Gastroesophageal sphincter (tissue), 3 donors: ENCODE data around the gene PLA2G2A.

Experiments used
- EP300 ChIP-seq: sonication (generic); formaldehyde crosslinking; IDR thresholded peaks from one replicate; pipeline ENCODE4 v1.6.1; 2017; ENCODE audit warnings: antibody characterized with exemption, mild to moderate bottlenecking
- POLR2A ChIP-seq, 2 donors: fragments of 450-650 bp; IDR thresholded peaks; one replicate each; pipeline ENCODE4 v1.6.1; 2017; ENCODE audit warnings: antibody characterized with exemption in 2 of 2, mild to moderate bottlenecking in 2 of 2, moderate library complexity in 1 of 2
- POLR2AphosphoS5 ChIP-seq: sonication (generic); formaldehyde crosslinking; IDR thresholded peaks from one replicate; pipeline ENCODE4 v1.6.1; 2017; ENCODE audit warnings: antibody characterized with exemption
- TF ChIP-seq, protein P1 (sequence below), 4 experiments: fragments of 200-600 bp in 2 of 4; fragments of 450-650 bp in 2 of 4; sonication (generic) in 1 of 4; IDR thresholded peaks; one replicate each; pipeline ENCODE4 v1.5.1; 2017 to 2019; ENCODE audit warnings: antibody characterized with exemption in 4 of 4, mild to moderate bottlenecking in 2 of 4, moderate library complexity in 2 of 4

DNA sequence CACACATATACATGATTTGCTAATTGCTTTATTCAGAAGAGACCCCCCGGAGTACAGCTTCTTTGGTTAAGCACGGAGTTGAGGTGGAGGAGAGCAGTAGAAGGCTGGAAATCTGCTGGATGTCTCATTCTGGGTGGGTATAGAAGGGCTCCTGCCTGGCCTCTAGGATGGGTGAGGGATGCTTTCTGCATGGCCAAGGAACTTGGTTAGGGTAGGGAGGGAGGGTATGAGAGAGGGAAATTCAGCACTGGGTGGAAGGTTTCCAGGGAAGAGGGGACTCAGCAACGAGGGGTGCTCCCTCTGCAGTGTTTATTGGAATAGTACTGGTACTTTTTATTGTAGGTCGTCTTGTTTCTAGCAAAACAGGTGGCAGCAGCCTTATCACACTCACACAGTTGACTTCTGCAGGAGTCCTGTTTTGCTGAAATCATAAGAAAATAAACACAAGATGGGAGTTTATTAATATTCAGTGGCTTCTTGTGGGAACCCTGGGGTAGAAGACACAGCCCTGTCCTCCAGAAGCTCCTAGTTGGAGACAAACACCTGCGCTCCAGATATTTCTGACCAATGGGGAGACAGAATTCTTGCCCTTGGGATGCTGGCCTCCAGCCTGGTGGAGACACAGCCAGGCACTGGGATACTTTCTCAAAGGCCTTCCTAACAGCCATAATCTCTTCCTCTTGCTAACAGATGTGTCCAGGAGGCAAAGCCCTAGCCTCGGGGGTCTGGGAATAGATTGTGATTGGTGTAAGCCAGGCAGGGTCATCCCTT lies 3.8 kb downstream of the PLA2G2A start:
- TF ChIP-seq, protein P1, sequence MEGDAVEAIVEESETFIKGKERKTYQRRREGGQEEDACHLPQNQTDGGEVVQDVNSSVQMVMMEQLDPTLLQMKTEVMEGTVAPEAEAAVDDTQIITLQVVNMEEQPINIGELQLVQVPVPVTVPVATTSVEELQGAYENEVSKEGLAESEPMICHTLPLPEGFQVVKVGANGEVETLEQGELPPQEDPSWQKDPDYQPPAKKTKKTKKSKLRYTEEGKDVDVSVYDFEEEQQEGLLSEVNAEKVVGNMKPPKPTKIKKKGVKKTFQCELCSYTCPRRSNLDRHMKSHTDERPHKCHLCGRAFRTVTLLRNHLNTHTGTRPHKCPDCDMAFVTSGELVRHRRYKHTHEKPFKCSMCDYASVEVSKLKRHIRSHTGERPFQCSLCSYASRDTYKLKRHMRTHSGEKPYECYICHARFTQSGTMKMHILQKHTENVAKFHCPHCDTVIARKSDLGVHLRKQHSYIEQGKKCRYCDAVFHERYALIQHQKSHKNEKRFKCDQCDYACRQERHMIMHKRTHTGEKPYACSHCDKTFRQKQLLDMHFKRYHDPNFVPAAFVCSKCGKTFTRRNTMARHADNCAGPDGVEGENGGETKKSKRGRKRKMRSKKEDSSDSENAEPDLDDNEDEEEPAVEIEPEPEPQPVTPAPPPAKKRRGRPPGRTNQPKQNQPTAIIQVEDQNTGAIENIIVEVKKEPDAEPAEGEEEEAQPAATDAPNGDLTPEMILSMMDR (IDR thresholded peaks at IDR 0.05), result no peak
- TF ChIP-seq POLR2AphosphoS5 (no peak), EP300 (no peak), POLR2A (IDR thresholded peaks at IDR 0.05) (no peak)
